GM12874 (cell line): ENCODE measurements around the gene TLR3.

Source experiments
- TF ChIP-seq, protein P1 (sequence below): IDR thresholded peaks from 2 replicates; pipeline ENCODE4 v1.5.1; 2011; ENCODE audit warnings: low read depth, mild to moderate bottlenecking, control low read depth, low read length, moderate library complexity; ENCODE audit not compliant: insufficient read depth

TLR3 gene

DNA sequence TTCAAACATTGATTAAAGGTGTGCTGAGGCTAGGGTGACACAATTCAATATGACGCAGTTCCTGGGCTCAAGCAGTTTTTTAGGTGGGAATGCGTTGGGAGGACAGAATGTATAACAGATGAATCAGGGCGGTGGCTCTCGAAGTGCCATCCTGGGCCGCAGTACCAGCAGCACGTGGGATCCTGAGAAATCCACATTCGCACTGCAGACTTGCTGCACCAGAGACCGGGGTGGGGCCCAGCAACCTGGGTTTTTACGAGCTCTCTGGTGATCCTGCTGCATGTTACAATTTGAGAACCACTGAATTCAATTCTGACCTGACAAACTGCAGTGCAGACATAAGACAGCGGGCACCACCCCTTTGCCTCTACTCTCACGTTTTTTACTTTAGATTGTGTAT lies 65.9 kb downstream of the TLR3 start:
- TF ChIP-seq, protein P1, sequence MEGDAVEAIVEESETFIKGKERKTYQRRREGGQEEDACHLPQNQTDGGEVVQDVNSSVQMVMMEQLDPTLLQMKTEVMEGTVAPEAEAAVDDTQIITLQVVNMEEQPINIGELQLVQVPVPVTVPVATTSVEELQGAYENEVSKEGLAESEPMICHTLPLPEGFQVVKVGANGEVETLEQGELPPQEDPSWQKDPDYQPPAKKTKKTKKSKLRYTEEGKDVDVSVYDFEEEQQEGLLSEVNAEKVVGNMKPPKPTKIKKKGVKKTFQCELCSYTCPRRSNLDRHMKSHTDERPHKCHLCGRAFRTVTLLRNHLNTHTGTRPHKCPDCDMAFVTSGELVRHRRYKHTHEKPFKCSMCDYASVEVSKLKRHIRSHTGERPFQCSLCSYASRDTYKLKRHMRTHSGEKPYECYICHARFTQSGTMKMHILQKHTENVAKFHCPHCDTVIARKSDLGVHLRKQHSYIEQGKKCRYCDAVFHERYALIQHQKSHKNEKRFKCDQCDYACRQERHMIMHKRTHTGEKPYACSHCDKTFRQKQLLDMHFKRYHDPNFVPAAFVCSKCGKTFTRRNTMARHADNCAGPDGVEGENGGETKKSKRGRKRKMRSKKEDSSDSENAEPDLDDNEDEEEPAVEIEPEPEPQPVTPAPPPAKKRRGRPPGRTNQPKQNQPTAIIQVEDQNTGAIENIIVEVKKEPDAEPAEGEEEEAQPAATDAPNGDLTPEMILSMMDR, result no peak

DNA sequence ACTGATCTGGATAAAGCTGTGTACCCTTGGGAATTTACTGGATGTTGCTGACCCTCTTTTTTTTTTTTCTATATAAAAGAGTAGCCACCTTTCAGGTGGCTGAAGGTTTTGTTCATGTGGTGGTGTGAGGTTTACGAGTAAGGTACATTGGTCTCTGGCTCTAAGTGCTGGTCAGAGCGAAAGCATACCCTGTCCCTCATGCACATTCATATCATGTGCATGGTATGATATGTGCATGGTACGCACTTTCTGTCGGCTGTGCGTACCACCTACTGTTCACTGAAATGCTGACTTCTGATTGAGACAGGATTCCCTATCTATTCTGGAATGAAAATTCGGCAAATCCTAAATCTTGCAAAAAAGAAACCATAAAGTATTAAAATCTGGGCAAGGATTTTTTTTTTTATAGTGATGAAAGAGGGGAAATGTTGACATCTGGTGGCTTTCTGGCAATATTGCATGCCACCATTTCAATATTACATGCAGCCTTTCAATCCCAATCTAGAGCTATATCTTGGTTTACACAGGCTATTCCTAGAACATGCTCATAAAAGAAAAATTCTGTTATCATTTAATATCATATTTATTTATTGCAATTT lies 68.3 kb downstream of the TLR3 start:
- TF ChIP-seq, protein P1, result peak; percentile 42; the same call in 1 of the 2 replicates
